Endometrial microvascular endothelial cells (primary cell): ENCODE results near the gene FRMD3. TPM values are rescaled to one million over a fixed set of nuclear protein-coding genes. Genes with fewer than 3 reads are reported as not detected.

ENCODE experiments used
- in situ Hi-C: cut with HindIII; loops from 2 replicates; pipeline ENCODE4 v1.10.0; 2017; ENCODE audit warnings: low sequenced_read_pairs, low pct_unique_long_range_greater_than_20kb; ENCODE audit errors: inconsistent ontology term
- total RNA-seq: library from RNA; depleted of rRNA; stranded (reverse); fragments of >200 nt; gene quantifications from one replicate; pipeline ENCODE4 v1.2.3, GENCODE V29; 2015; ENCODE audit errors: inconsistent ontology term

FRMD3 gene
- 0.74 TPM for total RNA-seq

GRCh38 chr9:83538172-83538889 is at the start of gene FRMD3:
Gene FRMD3, minus strand, starts transcription at chr9:83538401. Its CDS starts 170 bp downstream, at chr9:83538231.
- in situ Hi-C loops = no loop called here

- in situ Hi-C loops = no loop called here
Observed at GRCh38 chr9:83584995-83585394, 46.8 kb upstream of the FRMD3 start.

GRCh38 chr9:83583151-83584014 is 45.2 kb upstream of the FRMD3 start:
- in situ Hi-C loops = no loop called here

- in situ Hi-C loops = no loop called here
Observed at GRCh38 chr9:83582029-83582428, 43.8 kb upstream of the FRMD3 start.

DNA sequence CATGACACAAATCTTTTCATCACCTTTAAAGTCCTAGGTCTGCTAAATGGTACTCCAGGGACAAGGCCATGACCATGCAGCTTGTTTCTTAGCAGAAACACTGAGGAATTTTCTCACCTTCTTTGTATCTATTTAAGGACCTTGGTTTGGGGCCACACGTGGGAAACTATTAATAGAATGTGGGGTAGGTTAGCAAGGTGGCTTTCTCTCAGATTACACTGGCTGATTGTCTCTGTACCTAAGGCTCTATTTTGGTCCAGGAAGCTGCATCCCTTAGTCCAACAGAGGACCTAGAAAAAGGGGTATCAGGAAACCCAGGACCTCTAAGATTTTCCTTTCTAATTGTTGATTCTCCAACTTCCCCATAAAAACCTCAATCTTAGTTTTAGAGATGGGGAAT is 36.3 kb upstream of the FRMD3 start:
- in situ Hi-C loops = no loop called here

DNA sequence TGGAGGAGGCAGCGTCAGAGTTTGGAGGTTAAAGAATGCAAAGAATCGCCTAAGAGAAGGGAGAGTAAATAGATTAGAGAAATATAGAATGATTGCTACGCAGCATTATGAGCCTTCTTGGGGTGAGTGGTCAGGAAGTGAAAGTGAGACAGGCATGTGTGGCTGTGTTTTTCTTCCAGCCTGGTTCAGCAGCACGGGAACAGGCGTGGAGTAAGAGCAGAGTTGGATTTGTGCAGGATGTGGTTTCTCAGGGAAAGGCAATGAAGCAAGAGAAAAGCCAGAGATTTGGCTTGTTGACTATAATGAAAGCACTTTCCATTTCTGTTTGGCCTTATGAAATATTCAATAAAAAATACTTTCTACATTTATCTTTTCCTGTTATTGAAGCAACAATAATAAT is 34.3 kb upstream of the FRMD3 start:
- in situ Hi-C loops = no loop called here

DNA sequence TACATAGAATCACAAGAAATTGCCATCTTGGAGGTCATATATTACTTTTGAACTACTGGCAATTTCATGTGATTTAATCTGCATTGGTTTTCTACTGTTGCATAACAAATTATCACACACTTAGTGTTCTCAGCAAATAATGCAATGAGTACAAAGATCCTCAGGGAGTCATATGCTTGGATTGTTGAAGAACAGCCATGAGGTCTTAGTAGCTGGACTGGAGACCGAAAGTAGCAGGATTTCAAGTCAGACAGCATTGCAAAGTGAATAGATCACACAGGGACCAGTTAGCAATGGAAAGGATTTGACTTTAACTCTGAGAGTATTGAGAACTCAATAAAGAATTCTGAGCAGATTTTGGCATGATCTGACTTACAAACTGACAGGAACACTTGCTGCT is 32.2 kb upstream of the FRMD3 start:
- in situ Hi-C loops = no loop called here

GRCh38 chr9:83569326-83569725 is 31.1 kb upstream of the FRMD3 start:
- in situ Hi-C loops = no loop called here

DNA sequence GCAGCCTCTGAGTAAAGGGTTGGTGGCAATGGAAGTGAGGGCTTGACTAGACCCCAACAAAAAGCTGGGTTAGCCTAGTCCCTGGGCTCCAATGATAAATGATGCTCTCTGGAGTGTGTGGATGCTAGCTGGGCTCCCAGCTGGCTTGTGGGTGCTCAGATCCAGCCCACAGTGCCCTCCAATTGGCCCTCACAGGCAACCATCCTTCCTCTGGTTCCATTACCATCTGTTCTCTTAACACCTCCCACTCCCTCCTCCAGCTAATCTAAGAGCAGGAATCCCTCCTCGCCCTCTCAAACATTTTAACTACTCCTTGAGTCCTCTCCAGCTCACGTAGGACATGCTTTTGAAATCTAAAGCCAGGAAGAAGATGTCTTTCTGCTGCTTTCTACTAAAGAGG is 25.2 kb upstream of the FRMD3 start:
- in situ Hi-C loops = no loop called here

- in situ Hi-C loops = no loop called here
Observed at GRCh38 chr9:83560169-83560826, 22.1 kb upstream of the FRMD3 start.

GRCh38 chr9:83557771-83558170 is 19.6 kb upstream of the FRMD3 start:
- in situ Hi-C loops = no loop called here

DNA sequence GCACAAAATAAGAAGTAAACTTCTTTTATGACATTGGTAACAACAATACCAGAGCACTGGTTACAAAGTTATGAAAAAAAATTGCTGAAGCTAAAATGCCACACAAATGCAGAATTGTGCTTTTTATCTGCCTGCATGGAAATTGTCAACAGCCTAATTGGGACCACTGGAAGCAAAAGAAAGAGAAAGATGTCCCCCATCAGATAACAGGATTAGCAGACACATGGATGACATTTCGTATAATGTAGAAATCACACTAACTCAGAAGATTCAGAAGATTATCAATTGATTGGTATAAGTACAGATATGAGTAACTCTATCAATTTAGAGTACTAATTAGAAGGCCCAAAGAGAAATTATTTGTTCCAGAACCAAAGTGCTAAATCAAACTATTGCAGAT is 19.1 kb upstream of the FRMD3 start:
- in situ Hi-C loops = no loop called here

DNA sequence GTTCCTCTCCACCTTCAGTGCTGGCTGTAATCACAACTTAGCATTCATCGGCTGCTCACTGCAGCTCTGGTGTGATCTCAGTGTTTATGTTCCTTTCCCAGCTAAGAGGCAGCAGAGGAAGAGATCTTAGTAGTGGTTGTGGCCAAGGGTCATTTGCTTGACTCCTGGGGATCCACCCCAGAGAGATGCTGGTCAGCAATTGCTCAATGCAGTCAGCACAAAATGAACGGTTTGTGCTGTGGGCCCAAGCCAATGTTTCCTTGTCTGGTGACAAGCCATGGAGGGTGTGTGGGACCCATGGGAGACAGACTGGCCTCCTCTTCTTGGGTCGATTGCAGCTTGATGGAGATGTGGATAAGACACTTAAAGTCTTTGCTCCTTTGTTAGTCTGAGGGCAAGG is 16.1 kb upstream of the FRMD3 start:
- in situ Hi-C loops = no loop called here

DNA sequence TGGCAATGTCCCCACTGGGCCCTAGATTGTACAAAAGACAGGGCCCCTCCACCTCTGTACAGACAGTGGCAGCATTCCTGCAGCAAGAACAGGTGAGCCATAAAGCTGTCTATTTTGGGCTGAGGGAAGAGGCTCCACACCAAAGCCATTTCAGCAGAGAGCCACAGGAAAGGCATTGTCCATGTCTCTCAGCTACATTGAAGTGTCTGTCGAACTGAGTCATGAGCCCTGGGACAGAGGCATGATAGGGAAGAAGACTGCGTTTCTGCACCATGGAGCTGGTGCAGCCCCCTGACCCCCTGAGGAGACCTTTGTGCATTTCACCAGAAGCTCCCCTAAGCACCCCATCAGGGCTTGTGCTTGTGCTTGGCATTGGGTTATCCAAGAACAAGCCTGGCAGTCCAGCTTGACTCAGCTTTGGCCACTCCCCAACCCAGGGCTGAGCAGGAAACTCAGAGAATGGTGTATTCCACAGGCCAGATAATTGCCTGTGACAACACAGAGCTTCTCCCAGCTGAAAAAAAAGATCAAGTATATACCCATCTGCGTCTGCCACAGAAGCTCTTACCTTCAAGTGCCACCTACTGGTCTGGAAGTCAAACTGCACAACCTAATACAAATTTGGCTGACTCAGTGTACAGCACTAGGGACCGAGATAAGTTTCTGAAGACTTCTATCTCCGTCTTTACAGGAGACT is 5.9 kb upstream of the FRMD3 start:
- in situ Hi-C loops = no loop called here

DNA sequence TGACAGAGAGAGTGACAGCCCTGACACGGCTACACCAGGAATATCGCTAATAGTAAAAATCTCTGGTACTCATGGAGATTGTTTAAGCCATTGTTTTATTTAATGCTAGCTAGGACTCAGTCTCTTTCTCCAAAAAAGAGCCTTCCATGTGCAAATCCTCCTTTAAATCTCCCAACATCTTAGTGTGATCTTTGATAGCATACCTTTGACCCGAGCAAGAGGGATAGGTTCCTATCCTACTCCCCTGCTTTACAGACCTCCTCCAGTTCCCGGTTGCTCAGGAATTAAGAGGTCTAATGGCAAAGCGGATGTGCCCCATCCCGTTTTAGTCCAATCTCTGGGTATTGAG is 663 bp upstream of the FRMD3 start:
- in situ Hi-C loops = no loop called here

DNA sequence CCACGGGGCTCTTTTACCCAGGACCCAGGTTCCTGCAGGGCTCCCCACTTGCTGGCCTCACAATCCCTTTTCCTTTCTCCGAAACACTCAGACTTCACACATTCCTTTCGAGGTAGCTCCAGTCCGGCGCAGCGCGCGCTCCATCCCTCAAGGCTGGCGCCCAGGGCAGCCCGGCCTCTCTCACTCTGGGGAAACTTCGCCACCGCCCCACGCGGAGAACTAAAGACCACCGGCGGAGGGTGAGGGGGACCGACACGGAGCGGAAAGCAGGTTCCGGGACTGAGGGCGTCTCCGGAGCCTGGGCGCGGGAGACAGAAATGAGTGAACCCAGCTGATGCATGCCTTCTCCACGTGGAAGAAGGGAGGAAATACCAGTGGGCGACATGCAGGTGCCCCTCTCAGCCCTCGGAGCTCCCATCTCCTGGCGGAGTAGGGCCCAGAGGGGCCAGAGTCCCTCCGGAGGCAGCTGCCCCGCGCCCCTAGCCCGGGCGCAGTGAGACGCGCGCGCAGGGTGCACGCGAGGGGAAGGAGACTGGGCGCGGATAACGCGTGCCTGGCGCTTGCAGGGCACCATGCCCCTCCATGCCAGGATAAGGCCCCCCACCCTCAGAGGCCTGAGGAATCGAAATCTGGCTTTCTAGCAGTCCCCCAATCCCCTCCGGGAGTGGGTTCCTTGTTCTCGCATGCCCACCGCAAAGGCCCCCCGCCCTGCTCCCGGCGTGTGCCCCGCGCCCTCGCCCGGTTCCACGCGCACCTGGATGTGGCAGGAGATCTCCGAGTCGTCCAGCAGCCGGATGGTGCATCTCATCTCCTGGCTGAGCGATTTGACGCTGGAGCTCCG is 650 bp downstream of the FRMD3 start:
- in situ Hi-C loops = no loop called here

DNA sequence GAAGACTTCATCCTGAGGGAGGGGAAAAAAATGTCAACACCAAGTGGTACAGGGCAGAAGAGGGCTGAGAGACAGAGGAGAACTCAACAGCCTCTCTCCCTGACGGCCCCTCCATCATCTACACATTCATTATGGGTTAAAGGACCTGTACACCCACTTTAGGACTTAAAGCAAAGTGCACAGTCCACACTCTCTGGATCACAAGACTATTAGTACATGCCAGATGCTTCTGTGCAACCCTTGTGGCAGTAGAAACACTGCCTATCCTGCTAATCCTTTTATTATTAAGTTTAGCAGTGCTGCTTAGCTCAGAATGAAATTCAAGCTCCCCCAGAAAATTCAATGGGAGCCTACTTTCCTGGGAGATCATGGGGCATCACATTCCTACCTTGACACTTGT is 1.9 kb downstream of the FRMD3 start:
- in situ Hi-C loops = no loop called here

- in situ Hi-C loops = no loop called here
Observed at GRCh38 chr9:83535736-83536135, 2.5 kb downstream of the FRMD3 start.
